Measurements from ENCODE around the gene USP7. TPM values are rescaled to one million over a fixed set of nuclear protein-coding genes. Genes with fewer than 3 reads are reported as not detected.
A peak's percentile ranks its signal among the peaks of the same experiment; 100 is the strongest.

Gene USP7
- total and polyA plus RNA-seq, 12 donors, result 22.2 to 84.8 (median 65.7) TPM

- intact Hi-C loops (cut with DNase I), result loop anchor here in 3 of 10 donors (5.0 kb wide), 1 partner anchor 68 kb away; the partner anchor contains the start of genes PMM2 (in 3 of the 3) and TMEM186 (in 3 of the 3)
- Histone ChIP-seq H3K9me3 (no peaks in the 10 kb centered on the region), H3K4me3 (peak overlapping the region in 1 of 10 donors; percentile 14), H3K4me1 (peaks cover 26 to 84% (median 69%) of the 10 kb centered on the region in 9 donors), H3K27ac (peak overlapping the region in 8 of 10 donors; percentile 83 to 96 (median 86)), H3K27me3 (no peaks in the 10 kb centered on the region), H3K36me3 (no peaks in the 10 kb centered on the region)
- no peak for TF ChIP-seq CTCF (IDR thresholded peaks at IDR 0.05)
- DNase-seq (no peak), ATAC-seq (no peak)
- WGBS, 2 donors, result 88 to 89% methylated on average over 14 of the region's 14 CpGs
Measured at GRCh38 chr16:8865145-8865882, 98.4 kb downstream of the USP7 start.

- ATAC-seq, result no peak
- Histone ChIP-seq H3K4me1 (peaks cover 26 to 90% (median 69%) of the 10 kb centered on the region in 9 donors), H3K9me3 (no peaks in the 10 kb centered on the region), H3K36me3 (no peaks in the 10 kb centered on the region), H3K27me3 (no peaks in the 10 kb centered on the region), H3K4me3 (peak overlapping the region in 4 of 10 donors; percentile 6 to 14 (median 10)), H3K27ac (peak overlapping the region in 9 of 10 donors; percentile 1 to 96 (median 85))
- TF ChIP-seq CTCF (IDR thresholded peaks at IDR 0.05), result no peak
- intact Hi-C loops (cut with DNase I), result loop anchor here in 3 of 10 donors (5.0 kb wide), 1 partner anchor 67 kb away; the partner anchor contains the start of genes PMM2 (in 3 of the 3) and TMEM186 (in 3 of the 3)
- peak in 1 of 2 donors; percentile 52 for DNase-seq
- WGBS, 2 donors, result 25 to 35% methylated on average over 13 of the region's 13 CpGs
Measured at GRCh38 chr16:8864480-8865110, 99.1 kb downstream of the USP7 start.

- ATAC-seq (peak; percentile 5 to 50 (median 25)), DNase-seq (peak in 1 of 2 donors; percentile 54)
- WGBS, 2 donors, result 62 to 69% methylated on average over 17 of the region's 17 CpGs
- intact Hi-C loops (cut with DNase I), result no loop called here
- Histone ChIP-seq H3K36me3 (peaks cover 0 to 6% (median 0%) of the 10 kb centered on the region in 9 donors), H3K27me3 (no peaks in the 10 kb centered on the region), H3K4me1 (peaks cover 26 to 85% (median 70%) of the 10 kb centered on the region in 9 donors), H3K27ac (peak overlapping the region in 9 of 10 donors; percentile 20 to 96 (median 85)), H3K9me3 (no peaks in the 10 kb centered on the region), H3K4me3 (peak overlapping the region in 1 of 10 donors; percentile 10)
- peak in 2 of 9 donors; percentile 7 to 10 for TF ChIP-seq CTCF (IDR thresholded peaks at IDR 0.05)
Measured at GRCh38 chr16:8863594-8864424, 99.9 kb downstream of the USP7 start.
